Neural cell (in vitro differentiated cells): ENCODE results near the gene REST. TPM values are rescaled to one million over a fixed set of nuclear protein-coding genes. Genes with fewer than 3 reads are reported as not detected.

Source experiments
- H2AFZ ChIP-seq: fragments of 200-600, 300-800 bp; sonication (generic), shearing (Covaris generic); 2 replicates; pipeline ENCODE4 v1.6.0; 2014; ENCODE audit warnings: low read depth, mild to moderate bottlenecking, antibody characterized with exemption, low read length, moderate library complexity
- H3F3A ChIP-seq: fragments of 200-600 bp; shearing (Covaris generic); 2 replicates; pipeline ENCODE4 v1.6.1; 2016; ENCODE audit warnings: mild to moderate bottlenecking, moderate library complexity, mixed read lengths, antibody characterized with exemption, low read length; ENCODE audit not compliant: insufficient read depth, poor library complexity, severe bottlenecking
- H3K27ac ChIP-seq: fragments of 200-600, 300-800 bp; sonication (generic), shearing (Covaris generic); 2 replicates; pipeline ENCODE4 v1.5.1; 2014; ENCODE audit warnings: mild to moderate bottlenecking, low read length, moderate library complexity
- H3K27me3 ChIP-seq: fragments of 300-800, 200-600 bp; sonication (generic), shearing (Covaris generic); 2 replicates; pipeline ENCODE4 v1.6.0; 2014; ENCODE audit warnings: mild to moderate bottlenecking, low read depth, low read length, moderate library complexity; ENCODE audit not compliant: insufficient read depth
- H3K36me3 ChIP-seq: fragments of 300-800, 200-600 bp; sonication (generic), shearing (Covaris generic); 2 replicates; pipeline ENCODE4 v1.5.1; 2014; ENCODE audit warnings: mild to moderate bottlenecking, antibody characterized with exemption, low read length, moderate library complexity; ENCODE audit not compliant: insufficient read depth
- H3K4me2 ChIP-seq: fragments of 300-800, 200-600 bp; sonication (generic), shearing (Covaris generic); 2 replicates; pipeline ENCODE4 v1.6.0; 2014; ENCODE audit warnings: mild to moderate bottlenecking, low read length
- H3K4me3 ChIP-seq: fragments of 300-800, 200-600 bp; sonication (generic), shearing (Covaris generic); 2 replicates; pipeline ENCODE4 v1.5.1; 2014; ENCODE audit warnings: mild to moderate bottlenecking, low read length, moderate library complexity
- H3K79me2 ChIP-seq: fragments of 200-600 bp; shearing (Covaris generic); replicated peaks from 2 replicates; pipeline ENCODE4 v1.6.0; 2014; ENCODE audit warnings: mild to moderate bottlenecking, low read length, moderate library complexity; ENCODE audit not compliant: insufficient read depth
- H3K9ac ChIP-seq: fragments of 300-800, 200-600 bp; sonication (generic), shearing (Covaris generic); 2 replicates; pipeline ENCODE4 v1.6.1; 2016; ENCODE audit warnings: mild to moderate bottlenecking, low read length, mixed read lengths
- H3K9me2 ChIP-seq: fragments of 200-600 bp; shearing (Covaris generic); 2 replicates; pipeline ENCODE4 v1.6.1; 2016; ENCODE audit warnings: mild to moderate bottlenecking, low read length, mixed read lengths; ENCODE audit not compliant: insufficient read depth
- H3K9me3 ChIP-seq: fragments of 200-600, 300-800 bp; sonication (generic), shearing (Covaris generic); 2 replicates; pipeline ENCODE4 v1.6.1; 2016; ENCODE audit warnings: mild to moderate bottlenecking, mixed run types, low read length, moderate library complexity, mixed read lengths
- H4K20me1 ChIP-seq: fragments of 200-600 bp; shearing (Covaris generic); 2 replicates; pipeline ENCODE4 v1.6.1; 2016; ENCODE audit warnings: mild to moderate bottlenecking, mixed run types; ENCODE audit not compliant: insufficient read depth
- EP300 ChIP-seq: fragments of 450-650 bp; conservative IDR thresholded peaks from 2 replicates; pipeline ENCODE4 v1.6.1; 2014; ENCODE audit warnings: antibody characterized with exemption, mild to moderate bottlenecking, moderate library complexity; ENCODE audit not compliant: poor library complexity, severe bottlenecking
- EZH2 ChIP-seq: fragments of 200-600, 300-800 bp; shearing (Covaris generic), sonication (generic); IDR thresholded peaks from 2 replicates; pipeline ENCODE4 v1.6.1; 2014; ENCODE audit warnings: antibody characterized with exemption, low read length, borderline replicate concordance, mild to moderate bottlenecking; ENCODE audit not compliant: insufficient read depth, poor library complexity, severe bottlenecking
- MXI1 ChIP-seq: fragments of 450-650 bp; conservative IDR thresholded peaks from 2 replicates; pipeline ENCODE4 v1.6.1; 2014; ENCODE audit warnings: antibody characterized with exemption, mild to moderate bottlenecking; ENCODE audit not compliant: poor library complexity, severe bottlenecking
- POLR2AphosphoS5 ChIP-seq: IDR thresholded peaks from 2 replicates; pipeline ENCODE4 v1.6.1; 2012
- RAD21 ChIP-seq: fragments of 450-650 bp; conservative IDR thresholded peaks from 2 replicates; pipeline ENCODE4 v1.6.1; 2014; ENCODE audit warnings: antibody characterized with exemption, mild to moderate bottlenecking, moderate library complexity
- SMC3 ChIP-seq: fragments of 450-650 bp; conservative IDR thresholded peaks from 2 replicates; pipeline ENCODE4 v1.6.1; 2014; ENCODE audit warnings: antibody characterized with exemption, mild to moderate bottlenecking, moderate library complexity; ENCODE audit not compliant: poor library complexity
- TAF1 ChIP-seq: IDR thresholded peaks from 2 replicates; pipeline ENCODE4 v1.6.1; 2012; ENCODE audit warnings: low read depth
- polyA plus RNA-seq: library from polyadenylated mRNA; depleted of rRNA; stranded (reverse); fragments of >200 nt; gene quantifications from 2 replicates; pipeline ENCODE4 v1.2.3, GENCODE V29; 2014
- TF ChIP-seq, protein P1 (sequence below): IDR thresholded peaks from 2 replicates; pipeline ENCODE4 v1.6.1; 2012; ENCODE audit warnings: borderline replicate concordance
- TF ChIP-seq, protein P2 (sequence below): fragments of 450-650 bp; IDR thresholded peaks from 2 replicates; pipeline ENCODE4 v1.5.1; 2014; ENCODE audit warnings: antibody characterized with exemption, mild to moderate bottlenecking, moderate library complexity; ENCODE audit not compliant: poor library complexity, severe bottlenecking

REST gene
- polyA plus RNA-seq, 1 donor from 2014 or later, result 3.2 TPM

DNA sequence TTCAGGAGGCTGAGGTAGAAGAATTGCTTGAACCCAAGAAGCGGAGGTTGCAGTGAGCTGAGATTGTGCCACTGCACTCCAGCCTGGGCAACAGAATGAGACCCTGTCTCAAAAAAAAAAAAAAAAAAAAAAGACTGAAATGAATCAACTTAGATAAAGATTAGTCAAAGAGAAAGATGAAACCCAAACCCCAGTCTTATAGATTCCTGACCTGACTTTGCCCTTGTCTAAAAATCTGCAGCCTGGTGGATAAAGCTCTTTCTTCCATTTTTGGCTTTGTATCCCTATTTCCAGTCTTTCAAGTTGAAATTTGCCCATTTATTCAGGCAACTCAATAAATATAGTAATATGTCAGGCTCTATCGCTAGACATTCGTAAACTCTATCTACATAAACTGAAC, 46.9 kb upstream of the REST start:
- Histone ChIP-seq H3K4me3 (no peak overlapping the region), H3K4me2 (no peak overlapping the region), H3K27me3 (no peaks in the 10 kb centered on the region), H3F3A (no peaks in the 10 kb centered on the region), H3K9me3 (no peaks in the 10 kb centered on the region), H2AFZ (no peak overlapping the region), H3K9ac (no peak overlapping the region), H3K9me2 (no peaks in the 10 kb centered on the region), H3K27ac (no peak overlapping the region), H3K79me2 (no peaks in the 10 kb centered on the region), H4K20me1 (no peaks in the 10 kb centered on the region), H3K36me3 (no peaks in the 10 kb centered on the region)
- TF ChIP-seq, protein P1, sequence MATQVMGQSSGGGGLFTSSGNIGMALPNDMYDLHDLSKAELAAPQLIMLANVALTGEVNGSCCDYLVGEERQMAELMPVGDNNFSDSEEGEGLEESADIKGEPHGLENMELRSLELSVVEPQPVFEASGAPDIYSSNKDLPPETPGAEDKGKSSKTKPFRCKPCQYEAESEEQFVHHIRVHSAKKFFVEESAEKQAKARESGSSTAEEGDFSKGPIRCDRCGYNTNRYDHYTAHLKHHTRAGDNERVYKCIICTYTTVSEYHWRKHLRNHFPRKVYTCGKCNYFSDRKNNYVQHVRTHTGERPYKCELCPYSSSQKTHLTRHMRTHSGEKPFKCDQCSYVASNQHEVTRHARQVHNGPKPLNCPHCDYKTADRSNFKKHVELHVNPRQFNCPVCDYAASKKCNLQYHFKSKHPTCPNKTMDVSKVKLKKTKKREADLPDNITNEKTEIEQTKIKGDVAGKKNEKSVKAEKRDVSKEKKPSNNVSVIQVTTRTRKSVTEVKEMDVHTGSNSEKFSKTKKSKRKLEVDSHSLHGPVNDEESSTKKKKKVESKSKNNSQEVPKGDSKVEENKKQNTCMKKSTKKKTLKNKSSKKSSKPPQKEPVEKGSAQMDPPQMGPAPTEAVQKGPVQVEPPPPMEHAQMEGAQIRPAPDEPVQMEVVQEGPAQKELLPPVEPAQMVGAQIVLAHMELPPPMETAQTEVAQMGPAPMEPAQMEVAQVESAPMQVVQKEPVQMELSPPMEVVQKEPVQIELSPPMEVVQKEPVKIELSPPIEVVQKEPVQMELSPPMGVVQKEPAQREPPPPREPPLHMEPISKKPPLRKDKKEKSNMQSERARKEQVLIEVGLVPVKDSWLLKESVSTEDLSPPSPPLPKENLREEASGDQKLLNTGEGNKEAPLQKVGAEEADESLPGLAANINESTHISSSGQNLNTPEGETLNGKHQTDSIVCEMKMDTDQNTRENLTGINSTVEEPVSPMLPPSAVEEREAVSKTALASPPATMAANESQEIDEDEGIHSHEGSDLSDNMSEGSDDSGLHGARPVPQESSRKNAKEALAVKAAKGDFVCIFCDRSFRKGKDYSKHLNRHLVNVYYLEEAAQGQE, result no peak
- no peak for TF ChIP-seq POLR2AphosphoS5
- TF ChIP-seq, protein P2, sequence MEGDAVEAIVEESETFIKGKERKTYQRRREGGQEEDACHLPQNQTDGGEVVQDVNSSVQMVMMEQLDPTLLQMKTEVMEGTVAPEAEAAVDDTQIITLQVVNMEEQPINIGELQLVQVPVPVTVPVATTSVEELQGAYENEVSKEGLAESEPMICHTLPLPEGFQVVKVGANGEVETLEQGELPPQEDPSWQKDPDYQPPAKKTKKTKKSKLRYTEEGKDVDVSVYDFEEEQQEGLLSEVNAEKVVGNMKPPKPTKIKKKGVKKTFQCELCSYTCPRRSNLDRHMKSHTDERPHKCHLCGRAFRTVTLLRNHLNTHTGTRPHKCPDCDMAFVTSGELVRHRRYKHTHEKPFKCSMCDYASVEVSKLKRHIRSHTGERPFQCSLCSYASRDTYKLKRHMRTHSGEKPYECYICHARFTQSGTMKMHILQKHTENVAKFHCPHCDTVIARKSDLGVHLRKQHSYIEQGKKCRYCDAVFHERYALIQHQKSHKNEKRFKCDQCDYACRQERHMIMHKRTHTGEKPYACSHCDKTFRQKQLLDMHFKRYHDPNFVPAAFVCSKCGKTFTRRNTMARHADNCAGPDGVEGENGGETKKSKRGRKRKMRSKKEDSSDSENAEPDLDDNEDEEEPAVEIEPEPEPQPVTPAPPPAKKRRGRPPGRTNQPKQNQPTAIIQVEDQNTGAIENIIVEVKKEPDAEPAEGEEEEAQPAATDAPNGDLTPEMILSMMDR, result no peak
- TF ChIP-seq EP300, result no peak
- no peak for TF ChIP-seq TAF1
- TF ChIP-seq EZH2, result no peak
- TF ChIP-seq SMC3, result no peak
- no peak for TF ChIP-seq RAD21
- no peak for TF ChIP-seq MXI1

DNA sequence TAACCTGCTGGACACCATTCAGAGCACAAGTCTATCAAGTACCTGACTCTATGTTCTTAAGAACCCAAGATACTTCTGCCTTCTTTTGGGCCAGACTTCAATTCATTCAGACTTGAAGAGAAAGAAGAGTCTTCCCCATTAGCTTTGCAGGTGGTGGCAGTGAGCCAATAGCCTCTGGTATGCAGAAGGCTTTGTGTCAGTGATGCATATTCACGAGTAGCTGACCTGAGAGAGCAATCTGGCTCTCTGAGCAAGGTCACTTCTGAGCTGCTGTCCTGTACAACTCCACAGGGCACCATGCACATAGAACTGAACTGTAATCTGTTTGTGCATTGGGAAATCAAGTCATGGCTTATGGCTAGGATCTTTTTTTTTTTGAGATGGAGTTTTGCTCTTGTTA, 46.3 kb upstream of the REST start:
- no peak overlapping the region for H3K27ac ChIP-seq
- no peaks in the 10 kb centered on the region for H3K9me2 ChIP-seq
- no peak overlapping the region for H3K9ac ChIP-seq
- no peaks in the 10 kb centered on the region for H4K20me1 ChIP-seq
- H3F3A ChIP-seq, result no peaks in the 10 kb centered on the region
- H2AFZ ChIP-seq, result no peak overlapping the region
- TF ChIP-seq, protein P1, result no peak
- TF ChIP-seq EP300, result no peak
- TF ChIP-seq, protein P2, result no peak
- TF ChIP-seq POLR2AphosphoS5, result no peak
- TF ChIP-seq MXI1, result no peak
- no peak overlapping the region for H3K4me2 ChIP-seq
- no peaks in the 10 kb centered on the region for H3K27me3 ChIP-seq
- no peak overlapping the region for H3K4me3 ChIP-seq
- H3K36me3 ChIP-seq, result no peaks in the 10 kb centered on the region
- no peaks in the 10 kb centered on the region for H3K9me3 ChIP-seq
- H3K79me2 ChIP-seq, result no peaks in the 10 kb centered on the region
